GM23248 (cell line): Measurements from ENCODE around the gene STRIT1. TPM values are rescaled to one million over a fixed set of nuclear protein-coding genes. Genes with fewer than 3 reads are reported as not detected.

Experiments
- DNase-seq: peaks from one replicate; pipeline ENCODE4 v3.0.0-alpha.2; 2015
- H2AFZ ChIP-seq: fragments of 200-600 bp; sonication (generic); 2 replicates; pipeline ENCODE4 v1.6.1; 2016; ENCODE audit warnings: antibody characterized with exemption
- H3F3A ChIP-seq: fragments of 200-600 bp; sonication (generic); 2 replicates; pipeline ENCODE4 v1.6.1; 2016; ENCODE audit warnings: mild to moderate bottlenecking, antibody characterized with exemption, mixed run types; ENCODE audit not compliant: insufficient read depth
- H3K27ac ChIP-seq: fragments of 200-600 bp; sonication (generic); 2 replicates; pipeline ENCODE4 v1.5.1; 2016; ENCODE audit warnings: mild to moderate bottlenecking
- H3K27me3 ChIP-seq: fragments of 200-600 bp; sonication (generic); replicated peaks from 2 replicates; pipeline ENCODE4 v1.6.1; 2016; ENCODE audit warnings: mild to moderate bottlenecking; ENCODE audit not compliant: insufficient read depth
- H3K36me3 ChIP-seq: fragments of 200-600 bp; sonication (generic); 2 replicates; pipeline ENCODE4 v1.6.1; 2016; ENCODE audit warnings: low read depth, mild to moderate bottlenecking
- H3K4me1 ChIP-seq: fragments of 200-600 bp; sonication (generic); 2 replicates; pipeline ENCODE4 v1.6.1; 2016; ENCODE audit warnings: mild to moderate bottlenecking; ENCODE audit not compliant: insufficient read depth
- H3K4me2 ChIP-seq: fragments of 200-600 bp; sonication (generic); one replicate; pipeline ENCODE4 v1.6.1; 2016; ENCODE audit warnings: mild to moderate bottlenecking; ENCODE audit not compliant: unreplicated experiment
- H3K4me3 ChIP-seq: fragments of 200-600 bp; sonication (generic); 2 replicates; pipeline ENCODE4 v1.5.1; 2016; ENCODE audit warnings: mild to moderate bottlenecking
- H3K79me2 ChIP-seq: fragments of 200-600 bp; sonication (generic); 2 replicates; pipeline ENCODE4 v1.6.1; 2016; ENCODE audit warnings: mild to moderate bottlenecking; ENCODE audit not compliant: insufficient read depth
- H3K9ac ChIP-seq: fragments of 200-600 bp; sonication (generic); 2 replicates; pipeline ENCODE4 v1.6.1; 2016; ENCODE audit warnings: mild to moderate bottlenecking
- H3K9me2 ChIP-seq: fragments of 200-600 bp; sonication (generic); 2 replicates; pipeline ENCODE4 v1.6.1; 2016; ENCODE audit warnings: mixed run types, mild to moderate bottlenecking, moderate library complexity; ENCODE audit not compliant: insufficient read depth
- H3K9me3 ChIP-seq: fragments of 200-600 bp; sonication (generic); one replicate; pipeline ENCODE4 v1.6.1; 2017; ENCODE audit warnings: low read depth
- H4K20me1 ChIP-seq: fragments of 200-600 bp; sonication (generic); 2 replicates; pipeline ENCODE4 v1.6.0; 2016; ENCODE audit not compliant: insufficient read depth
- EZH2 ChIP-seq: fragments of 200-600 bp; sonication (generic); IDR thresholded peaks from 2 replicates; pipeline ENCODE4 v1.6.1; 2018; ENCODE audit warnings: antibody characterized with exemption, mild to moderate bottlenecking; ENCODE audit not compliant: insufficient read depth, poor library complexity, severe bottlenecking
- EZH2phosphoT487 ChIP-seq: fragments of 200-600 bp; sonication (generic); IDR thresholded peaks from 2 replicates; pipeline ENCODE4 v1.6.1; 2018; ENCODE audit warnings: antibody characterized with exemption, moderate library complexity, mild to moderate bottlenecking, low read depth; ENCODE audit not compliant: insufficient read depth
- WGBS, 2 experiments: methylation state at CpG; one replicate each; pipeline ENCODE4 v1.1.6; 2015 to 2017; ENCODE audit warnings: low lambda C conversion rate in 2 of 2, low coverage in 1 of 2; ENCODE audit errors: missing lambda C conversion rate in 2 of 2; 5-methylcytosine and 5-hydroxymethylcytosine counted together
- in situ Hi-C: fragments of 300-500 bp; cut with MboI; formaldehyde crosslinking; loops from 2 replicates; pipeline ENCODE4 v1.15.0; 2020
- polyA plus RNA-seq: library from polyadenylated mRNA; unstranded; fragments of >200 nt; fragmentation: Nextera tagmentation; extraction: Ambion mirVana; gene quantifications from 2 replicates; pipeline ENCODE4 v1.2.1, GENCODE V29; 2016
- total RNA-seq: library from RNA; depleted of rRNA; stranded (reverse); fragments of >200 nt; shearing (Covaris generic); gene quantifications from 2 replicates; pipeline ENCODE4 v1.2.3, GENCODE V29; 2014

Gene STRIT1
- total and polyA plus RNA-seq, 2 experiments from 2014 or later, result not detected

DNA sequence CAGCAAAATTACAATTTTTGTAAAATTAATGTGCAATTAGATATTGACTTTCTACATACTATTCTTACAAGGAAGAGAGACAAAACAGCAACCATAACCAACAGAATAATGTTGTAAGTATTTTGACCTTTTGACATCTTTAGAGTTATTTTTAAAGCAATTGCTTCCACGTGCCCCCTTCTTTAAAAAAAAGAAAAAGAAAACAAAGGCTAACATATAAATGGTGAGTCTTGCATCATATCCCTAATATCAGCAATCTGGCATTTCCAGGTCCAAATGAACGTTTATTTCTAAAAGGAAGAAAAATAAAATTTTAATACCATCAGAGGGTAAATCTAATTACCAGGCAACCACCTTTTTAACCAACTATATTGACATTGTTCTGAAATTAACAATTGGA is 19.3 kb upstream of the STRIT1 start:
- H3K36me3 ChIP-seq, result no peaks in the 10 kb centered on the region
- in situ Hi-C loops, result loop anchor here (25.0 kb wide), 1 partner anchor 975 kb away; no protein-coding TSS in a partner anchor
- DNase-seq, result peak; percentile 46

DNA sequence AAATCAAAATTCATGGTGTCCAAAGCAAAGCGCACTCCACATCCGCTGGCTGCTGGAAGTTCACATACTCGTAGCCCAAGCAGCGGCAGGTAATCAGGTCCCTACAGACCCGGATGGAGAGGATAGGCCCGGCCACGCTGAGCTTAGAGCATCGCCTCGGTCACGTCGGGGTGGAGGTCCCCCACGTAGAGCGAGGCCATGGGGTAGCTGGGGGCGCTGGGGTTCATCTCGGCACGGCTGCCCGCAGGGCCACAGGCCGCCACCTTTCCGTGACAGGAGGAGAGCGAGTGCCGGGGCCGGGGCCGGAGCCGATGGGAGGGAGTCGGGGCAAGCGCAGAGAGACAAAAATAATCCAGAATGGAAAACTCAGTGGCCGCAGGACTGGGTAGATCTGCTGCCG is 16.1 kb upstream of the STRIT1 start:
- H3K4me1 ChIP-seq, result peaks cover 36% of the 10 kb centered on the region
- no peak overlapping the region for H3K4me2 ChIP-seq
- H3K27me3 ChIP-seq, result no peaks in the 10 kb centered on the region
- WGBS, 2 experiments, result 78 to 81% methylated on average over 24 to 28 of the region's 28 CpGs
- H4K20me1 ChIP-seq, result no peaks in the 10 kb centered on the region
- no peak for TF ChIP-seq EZH2
- H3K9me3 ChIP-seq, result no peaks in the 10 kb centered on the region
- H3K9me2 ChIP-seq, result no peaks in the 10 kb centered on the region
- H3K4me3 ChIP-seq, result no peak overlapping the region
- H3K79me2 ChIP-seq, result no peaks in the 10 kb centered on the region
- H3K27ac ChIP-seq, result no peak overlapping the region
- H2AFZ ChIP-seq, result no peak overlapping the region
- H3F3A ChIP-seq, result peaks cover 16% of the 10 kb centered on the region
- in situ Hi-C loops, result loop anchor here (25.0 kb wide), 1 partner anchor 972 kb away; no protein-coding TSS in a partner anchor
- DNase-seq, result no peak
- H3K9ac ChIP-seq, result no peak overlapping the region
- no peaks in the 10 kb centered on the region for H3K36me3 ChIP-seq

More for the DNA sequence above, 19.3 kb upstream of the STRIT1 start:
- TF ChIP-seq EZH2 (no peak), EZH2phosphoT487 (no peak)
- 28 to 29% methylated on average over 2 of the region's 2 CpGs for WGBS, 2 experiments
- Histone ChIP-seq H3K79me2 (no peaks in the 10 kb centered on the region), H3K9me2 (no peaks in the 10 kb centered on the region), H4K20me1 (no peaks in the 10 kb centered on the region), H3K9ac (no peak overlapping the region), H2AFZ (peak overlapping the region; percentile 53), H3K4me1 (peaks cover 46% of the 10 kb centered on the region), H3K9me3 (no peaks in the 10 kb centered on the region), H3K27ac (peak overlapping the region; percentile 60), H3K27me3 (no peaks in the 10 kb centered on the region), H3K4me2 (peak overlapping the region; percentile 53), H3K4me3 (no peak overlapping the region), H3F3A (peaks cover 19% of the 10 kb centered on the region)

DNA sequence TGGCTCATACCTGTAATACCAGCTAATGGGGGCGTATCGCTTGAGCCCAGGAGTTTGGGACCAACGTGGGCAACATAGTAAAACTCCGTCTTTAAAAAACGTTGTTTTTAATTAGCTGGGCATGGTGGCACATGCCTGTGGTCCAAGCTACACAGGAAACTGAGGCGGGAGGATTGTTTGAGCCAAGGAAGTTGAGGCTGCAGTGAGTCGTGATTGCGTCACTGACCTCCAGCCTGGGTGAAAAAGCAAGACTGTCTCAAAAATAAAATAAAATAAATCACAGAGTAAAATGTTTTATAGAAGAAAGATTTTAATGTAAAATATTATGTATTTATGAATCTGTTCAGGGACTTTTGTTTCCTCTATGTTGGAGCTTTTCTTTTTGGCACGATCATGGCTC is 15.3 kb upstream of the STRIT1 start:
- no peak overlapping the region for H2AFZ ChIP-seq
- peak overlapping the region; percentile 20 for H3K4me2 ChIP-seq
- no peaks in the 10 kb centered on the region for H3K27me3 ChIP-seq
- no peaks in the 10 kb centered on the region for H3K9me2 ChIP-seq
- peaks cover 14% of the 10 kb centered on the region for H3F3A ChIP-seq
- peaks cover 29% of the 10 kb centered on the region for H3K4me1 ChIP-seq
- no peak overlapping the region for H3K4me3 ChIP-seq
- WGBS, 2 experiments, result 48 to 57% methylated on average over 9 of the region's 9 CpGs
- no peaks in the 10 kb centered on the region for H3K79me2 ChIP-seq
- H3K36me3 ChIP-seq, result no peaks in the 10 kb centered on the region
- H3K9ac ChIP-seq, result no peak overlapping the region
- no peak overlapping the region for H3K27ac ChIP-seq
- TF ChIP-seq EZH2phosphoT487 (no peak), EZH2 (no peak)
- in situ Hi-C loops, result loop anchor here (25.0 kb wide), 1 partner anchor 972 kb away; no protein-coding TSS in a partner anchor
- no peaks in the 10 kb centered on the region for H4K20me1 ChIP-seq
- H3K9me3 ChIP-seq, result no peaks in the 10 kb centered on the region
- peak; percentile 46 for DNase-seq

DNA sequence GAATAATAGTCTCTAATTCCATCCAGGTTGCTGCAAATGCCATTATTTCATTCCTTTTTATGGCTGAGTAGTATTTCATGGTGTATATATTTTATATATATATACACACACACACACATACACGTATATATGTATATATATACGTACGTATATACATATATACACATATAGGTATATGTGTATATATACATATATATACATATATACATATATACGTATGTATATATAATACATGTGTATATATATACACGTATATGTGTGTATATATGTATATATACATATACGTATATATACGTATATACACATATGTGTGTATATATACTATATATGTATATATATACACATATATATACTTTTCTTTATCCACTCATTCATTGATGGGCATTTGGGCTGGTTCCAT is 13.7 kb upstream of the STRIT1 start:
- Histone ChIP-seq H3K9me2 (no peaks in the 10 kb centered on the region), H3K36me3 (no peaks in the 10 kb centered on the region), H3K4me2 (no peak overlapping the region), H2AFZ (no peak overlapping the region), H3K4me3 (no peak overlapping the region), H3K9ac (no peak overlapping the region), H4K20me1 (no peaks in the 10 kb centered on the region), H3K9me3 (no peaks in the 10 kb centered on the region), H3K4me1 (peaks cover 18% of the 10 kb centered on the region), H3K79me2 (no peaks in the 10 kb centered on the region), H3K27me3 (no peaks in the 10 kb centered on the region), H3F3A (peaks cover 14% of the 10 kb centered on the region; the same call in 1 of the 2 replicates), H3K27ac (no peak overlapping the region)
- in situ Hi-C loops, result loop anchor here (25.0 kb wide), 1 partner anchor 970 kb away; no protein-coding TSS in a partner anchor
- TF ChIP-seq EZH2 (no peak), EZH2phosphoT487 (no peak)
- DNase-seq, result no peak
- 95 to 99% methylated on average over 5 to 7 of the region's 7 CpGs for WGBS, 2 experiments

DNA sequence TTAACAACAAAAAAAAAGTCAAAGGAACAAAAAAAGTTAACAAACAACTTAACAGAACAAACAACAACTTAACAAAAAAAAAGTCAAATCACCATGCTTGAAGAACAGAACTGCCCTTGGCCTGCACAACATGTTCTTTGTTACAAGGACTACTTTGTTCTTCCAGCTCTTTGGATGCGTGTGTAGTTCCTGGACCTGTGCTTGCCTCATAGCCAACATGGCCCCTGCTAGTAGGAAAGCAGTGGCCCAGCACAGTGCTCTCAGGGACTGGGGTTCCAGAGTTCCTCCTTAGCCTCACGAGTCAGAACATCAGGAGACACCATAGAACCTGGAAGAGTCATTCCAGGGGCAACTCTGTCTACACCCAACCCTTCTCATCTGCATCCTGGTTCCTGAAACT is 10.9 kb upstream of the STRIT1 start:
- no peaks in the 10 kb centered on the region for H3K9me2 ChIP-seq
- no peak overlapping the region for H3K4me3 ChIP-seq
- in situ Hi-C loops, result loop anchor here (25.0 kb wide), 1 partner anchor 967 kb away; no protein-coding TSS in a partner anchor
- H3K4me1 ChIP-seq, result peaks cover 17% of the 10 kb centered on the region
- no peak overlapping the region for H3K27ac ChIP-seq
- no peaks in the 10 kb centered on the region for H3K9me3 ChIP-seq
- no peaks in the 10 kb centered on the region for H3K27me3 ChIP-seq
- no peak for DNase-seq
- no peak overlapping the region for H3K4me2 ChIP-seq
- no peak for TF ChIP-seq EZH2
- no peak for TF ChIP-seq EZH2phosphoT487
- no peaks in the 10 kb centered on the region for H3K79me2 ChIP-seq
- no peaks in the 10 kb centered on the region for H3K36me3 ChIP-seq
- peaks cover 18% of the 10 kb centered on the region; the same call in 1 of the 2 replicates for H3F3A ChIP-seq
- no peak overlapping the region for H3K9ac ChIP-seq
- WGBS, 2 experiments, result 74 to 75% methylated on average over 2 of the region's 2 CpGs
- H4K20me1 ChIP-seq, result no peaks in the 10 kb centered on the region
- H2AFZ ChIP-seq, result no peak overlapping the region
